Adrenal gland (tissue), 19 donors: ENCODE results near the gene DIAPH3. TPM values are rescaled to one million over a fixed set of nuclear protein-coding genes. Genes with fewer than 3 reads are reported as not detected.

Experiments
- DNase-seq, 7 donors: peaks; one replicate each; pipeline ENCODE4 v3.0.0-alpha.2; 2019 to 2020
- H3K27ac ChIP-seq, 5 donors: fragments of 200-600 bp; sonication (generic) in 4 of 5; 1 replicate in 3 of 5; 2 replicates in 2 of 5; pipeline versions ENCODE4 v1.5.1 to v1.8.0; 2016 to 2020; ENCODE audit warnings: mild to moderate bottlenecking in 1 of 5
- H3K27me3 ChIP-seq: fragments of 200-600 bp; 2 replicates; pipeline ENCODE4 v1.8.0; 2021
- H3K36me3 ChIP-seq, 2 donors: fragments of 200-600 bp; replicated peaks in 1 of 2; 1 replicate in 1 of 2; 2 replicates in 1 of 2; pipeline versions ENCODE4 v1.5.1 to v1.8.0; 2018 to 2022
- H3K4me1 ChIP-seq, 2 donors: fragments of 200-600 bp; replicated peaks in 1 of 2; 1 replicate in 1 of 2; 2 replicates in 1 of 2; pipeline versions ENCODE4 v1.5.1 to v1.8.0; 2018 to 2021
- H3K4me3 ChIP-seq, 4 donors: fragments of 200-600 bp; sonication (generic) in 3 of 4; one replicate each; pipeline ENCODE4 v1.5.1; 2016 to 2018
- H3K9me3 ChIP-seq, 3 donors: fragments of 200-600 bp; sonication (generic) in 1 of 3; replicated peaks in 1 of 3; 1 replicate in 2 of 3; 2 replicates in 1 of 3; pipeline versions ENCODE4 v1.5.1 to v1.8.0; 2016 to 2021
- CTCF ChIP-seq, 6 experiments: fragments of 450-650 bp in 4 of 6; fragments of 200-600 bp in 2 of 6; sonication (generic) in 1 of 6; IDR thresholded peaks; 1 replicate in 5 of 6; 2 replicates in 1 of 6; pipeline versions ENCODE4 v1.5.1 to v1.8.0; 2016 to 2021; ENCODE audit warnings: antibody characterized with exemption in 6 of 6, mild to moderate bottlenecking in 2 of 6, moderate library complexity in 1 of 6
- POLR2A ChIP-seq, 2 donors: fragments of 450-650 bp; IDR thresholded peaks; one replicate each; pipeline ENCODE4 v1.6.1; 2017; ENCODE audit warnings: antibody characterized with exemption in 2 of 2, mild to moderate bottlenecking in 2 of 2, moderate library complexity in 1 of 2
- WGBS, 4 donors: extraction: QIAGEN DNeasy Blood & Tissue Kit in 2 of 4; methylation state at CpG; one replicate each; pipeline versions ENCODE4 v1.1.5 to v1.1.7; 2013 to 2017; 5-methylcytosine and 5-hydroxymethylcytosine counted together
- intact Hi-C, 2 donors: fragments of 100-400 bp; cut with DNase I; formaldehyde crosslinking; loops; one replicate each; pipeline versions ENCODE4 v1.14.1 to v1.15.0; 2022 to 2023
- long read RNA-seq, 10 donors: library from polyadenylated mRNA in 3 of 10; unstranded in 2 of 10; stranded (forward) in 1 of 10; transcript quantifications; one replicate each; pipeline ENCODE4 v2.0.0 and lab custom pipeline, GENCODE V29; 2021 to 2026
- polyA plus RNA-seq, 3 donors: library from polyadenylated mRNA; stranded (reverse); fragments of 200-250 nt in 2 of 3; fragments of 350-450 nt in 1 of 3; fragmentation: Illumina TruSeq in 1 of 3; extraction: RNeasy Lipid Tissue Mini Kit (QIAGEN cat#74804) in 1 of 3; gene quantifications; one replicate each; pipeline ENCODE4 v1.2.3, GENCODE V29; 2013 to 2014
- total RNA-seq, 9 donors: library from RNA; depleted of rRNA in 4 of 9; stranded (reverse); fragments of >200 nt in 4 of 9; fragments of 120-200 nt in 1 of 9; fragmentation: NEBNext Ultra II Directional in 1 of 9; extraction: Animal tissue kit (Norgen Biotek cat#: 25700) in 1 of 9; gene quantifications; one replicate each; pipeline versions ENCODE4 v1.1.0 to v1.2.4, GENCODE V29; 2013 to 2023
- donor health status: healthy with polysubstance abuse.
- donor health status: Bipolar disorder and iron deficiency.
- donor health status: DM: yes; HTN: yes; CAD: no.
- donor health status: DM: no; HTN: no; CAD: no.
- donor health status: DM: no; HTN: no; CAD: no.
- donor health status: DM: yes; HTN: yes; CAD: no.

Gene DIAPH3, protein sequence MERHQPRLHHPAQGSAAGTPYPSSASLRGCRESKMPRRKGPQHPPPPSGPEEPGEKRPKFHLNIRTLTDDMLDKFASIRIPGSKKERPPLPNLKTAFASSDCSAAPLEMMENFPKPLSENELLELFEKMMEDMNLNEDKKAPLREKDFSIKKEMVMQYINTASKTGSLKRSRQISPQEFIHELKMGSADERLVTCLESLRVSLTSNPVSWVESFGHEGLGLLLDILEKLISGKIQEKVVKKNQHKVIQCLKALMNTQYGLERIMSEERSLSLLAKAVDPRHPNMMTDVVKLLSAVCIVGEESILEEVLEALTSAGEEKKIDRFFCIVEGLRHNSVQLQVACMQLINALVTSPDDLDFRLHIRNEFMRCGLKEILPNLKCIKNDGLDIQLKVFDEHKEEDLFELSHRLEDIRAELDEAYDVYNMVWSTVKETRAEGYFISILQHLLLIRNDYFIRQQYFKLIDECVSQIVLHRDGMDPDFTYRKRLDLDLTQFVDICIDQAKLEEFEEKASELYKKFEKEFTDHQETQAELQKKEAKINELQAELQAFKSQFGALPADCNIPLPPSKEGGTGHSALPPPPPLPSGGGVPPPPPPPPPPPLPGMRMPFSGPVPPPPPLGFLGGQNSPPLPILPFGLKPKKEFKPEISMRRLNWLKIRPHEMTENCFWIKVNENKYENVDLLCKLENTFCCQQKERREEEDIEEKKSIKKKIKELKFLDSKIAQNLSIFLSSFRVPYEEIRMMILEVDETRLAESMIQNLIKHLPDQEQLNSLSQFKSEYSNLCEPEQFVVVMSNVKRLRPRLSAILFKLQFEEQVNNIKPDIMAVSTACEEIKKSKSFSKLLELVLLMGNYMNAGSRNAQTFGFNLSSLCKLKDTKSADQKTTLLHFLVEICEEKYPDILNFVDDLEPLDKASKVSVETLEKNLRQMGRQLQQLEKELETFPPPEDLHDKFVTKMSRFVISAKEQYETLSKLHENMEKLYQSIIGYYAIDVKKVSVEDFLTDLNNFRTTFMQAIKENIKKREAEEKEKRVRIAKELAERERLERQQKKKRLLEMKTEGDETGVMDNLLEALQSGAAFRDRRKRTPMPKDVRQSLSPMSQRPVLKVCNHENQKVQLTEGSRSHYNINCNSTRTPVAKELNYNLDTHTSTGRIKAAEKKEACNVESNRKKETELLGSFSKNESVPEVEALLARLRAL
- 1 to 10 TPM in 2 of 9 donors, under 1 TPM in 5, not detected in 2; 0.14 to 4.2 (median 0.42) TPM for total RNA-seq
- under 1 TPM in 2 of 3 donors, not detected in 1; 0.07 to 0.84 TPM for polyA plus RNA-seq
- long read RNA-seq, donor 1: 0 reads
- long read RNA-seq, donor 2: 0 reads
- long read RNA-seq, donor 3: 0 reads
- long read RNA-seq, donor 4: 0 reads
- long read RNA-seq, donor 5, partial matches to known transcripts: 0 of 1 reads
- long read RNA-seq, donor 5, other reads (novel, unspliced or antisense): 0 of 1 reads
- long read RNA-seq, donor 6, partial matches to known transcripts: 0 of 1 reads
- long read RNA-seq, donor 6, other reads (novel, unspliced or antisense): 1 of 1 reads
- long read RNA-seq, donor 7: 0 reads
- long read RNA-seq, donor 8: 0 reads
- long read RNA-seq, donor 9: 0 reads
- long read RNA-seq, donor 10: 0 reads

GRCh38 chr13:60163478-60164233 lies at the start of gene DIAPH3:
TSS of gene DIAPH3 (minus strand) at chr13:60163928. CDS start at chr13:60163766, 162 bp downstream.
- peaks cover 14 to 24% of the 10 kb centered on the region in 2 donors for H3K4me1 ChIP-seq
- WGBS, 4 donors: 0 to 1% (median 0%) methylated on average over 20 to 54 of the region's 54 CpGs
- intact Hi-C loops: no loop called here

GRCh38 chr13:60213236-60213744 lies 49.6 kb upstream of the DIAPH3 start:
- TF ChIP-seq POLR2A (IDR thresholded peaks at IDR 0.05): no peak
- Histone ChIP-seq H3K9me3 (no peaks in the 10 kb centered on the region), H3K36me3 (no peaks in the 10 kb centered on the region), H3K4me1 (no peaks in the 10 kb centered on the region), H3K27ac (no peak overlapping the region), H3K4me3 (no peak overlapping the region), H3K27me3 (no peaks in the 10 kb centered on the region)
- intact Hi-C loops: no loop called here
- 37 to 44% (median 42%) methylated on average over 1 of the region's 1 CpG for WGBS, 4 donors
- DNase-seq: no peak

More at GRCh38 chr13:60163478-60164233, at the start of gene DIAPH3:
- Histone ChIP-seq H3K4me3 (peak within 1 kb of the TSS; percentile 49 to 78 (median 69)), H3K27ac (peak within 1 kb of the TSS; percentile 56 to 91 (median 87)), H3K36me3 (no peaks in the 10 kb centered on the region), H3K27me3 (no peaks in the 10 kb centered on the region), H3K9me3 (no peaks in the 10 kb centered on the region)
- peak; percentile 96 to 98 (median 97) for DNase-seq
- TF ChIP-seq CTCF (IDR thresholded peaks at IDR 0.05): peak in 1 of 6 experiments; percentile 9
- peak; percentile 79 to 84 for TF ChIP-seq POLR2A (IDR thresholded peaks at IDR 0.05)

DNA sequence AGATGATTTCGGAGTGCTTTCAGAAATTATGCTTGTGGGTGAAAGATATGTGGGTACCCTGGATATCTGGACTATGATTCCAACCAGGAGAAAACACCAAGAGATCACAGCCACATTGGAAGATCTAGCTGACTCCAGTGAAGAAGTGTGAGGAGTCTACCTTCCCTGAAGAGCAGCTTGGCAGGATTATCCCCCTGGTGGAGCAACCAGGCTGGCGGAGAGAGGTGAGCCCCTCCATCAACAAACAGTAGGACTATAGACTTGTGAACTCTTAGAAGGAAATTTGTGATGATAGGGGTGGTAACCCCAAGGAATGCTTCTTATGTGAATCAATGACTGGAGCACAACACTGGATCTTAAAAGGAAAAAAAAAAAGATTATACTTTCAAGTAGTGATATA lies 47.8 kb upstream of the DIAPH3 start:
- no peaks in the 10 kb centered on the region for H3K9me3 ChIP-seq
- H3K27ac ChIP-seq: no peak overlapping the region
- no peaks in the 10 kb centered on the region for H3K4me1 ChIP-seq
- TF ChIP-seq POLR2A (IDR thresholded peaks at IDR 0.05): no peak
- no peak for TF ChIP-seq CTCF (IDR thresholded peaks at IDR 0.05)
- no peak overlapping the region for H3K4me3 ChIP-seq
- no peaks in the 10 kb centered on the region for H3K27me3 ChIP-seq
- H3K36me3 ChIP-seq: no peaks in the 10 kb centered on the region
- intact Hi-C loops: no loop called here
- 72 to 93% (median 82%) methylated on average over 2 of the region's 2 CpGs for WGBS, 4 donors
- no peak for DNase-seq
